H9 (cell line): ENCODE measurements around the gene PRSS8. TPM values are rescaled to one million over a fixed set of nuclear protein-coding genes. Genes with fewer than 3 reads are reported as not detected.

Experiments
- DNase-seq: peaks from one replicate; pipeline ENCODE4 v3.0.0-alpha.2; 2017
- H2AFZ ChIP-seq: one replicate; pipeline ENCODE4 v1.6.1; 2013; ENCODE audit warnings: mild to moderate bottlenecking, low read length, control low read depth, moderate library complexity
- H2AK5ac ChIP-seq: 2 replicates; pipeline ENCODE4 v1.6.1; 2013; ENCODE audit warnings: low read length, control low read depth, mixed read lengths; ENCODE audit not compliant: insufficient read length
- H2BK120ac ChIP-seq: one replicate; pipeline ENCODE4 v1.6.1; 2013; ENCODE audit warnings: low read depth, mild to moderate bottlenecking, low read length, control low read depth, inconsistent platforms; ENCODE audit not compliant: poor library complexity, severe bottlenecking
- H2BK12ac ChIP-seq: 2 replicates; pipeline ENCODE4 v1.6.1; 2013; ENCODE audit warnings: low read length, control low read depth, mixed read lengths, low read depth; ENCODE audit not compliant: insufficient read length
- H2BK15ac ChIP-seq: 2 replicates; pipeline ENCODE4 v1.6.1; 2013; ENCODE audit warnings: low read depth, low read length, control low read depth
- H2BK20ac ChIP-seq: one replicate; pipeline ENCODE4 v1.6.1; 2013; ENCODE audit warnings: low read depth, mild to moderate bottlenecking, low read length, control low read depth, inconsistent platforms; ENCODE audit not compliant: poor library complexity, severe bottlenecking
- H2BK5ac ChIP-seq: 2 replicates; pipeline ENCODE4 v1.6.1; 2013; ENCODE audit warnings: low read length, control low read depth, mixed read lengths; ENCODE audit not compliant: insufficient read length
- H3K14ac ChIP-seq: 2 replicates; pipeline ENCODE4 v1.6.1; 2013; ENCODE audit warnings: low read length, control low read depth; ENCODE audit not compliant: insufficient read depth
- H3K18ac ChIP-seq: 2 replicates; pipeline ENCODE4 v1.6.1; 2013; ENCODE audit warnings: low read depth, mild to moderate bottlenecking, mixed read lengths, low read length, control low read depth; ENCODE audit not compliant: insufficient read length
- H3K23ac ChIP-seq: 2 replicates; pipeline ENCODE4 v1.6.1; 2013; ENCODE audit warnings: low read length, control low read depth, mixed read lengths, low read depth; ENCODE audit not compliant: insufficient read length
- H3K23me2 ChIP-seq: 2 replicates; pipeline ENCODE4 v1.6.1; 2013; ENCODE audit warnings: low read depth, mild to moderate bottlenecking, mixed read lengths, low read length, control low read depth; ENCODE audit not compliant: insufficient read length, poor library complexity, severe bottlenecking
- H3K27ac ChIP-seq: 2 replicates; pipeline ENCODE4 v1.5.1; 2013; ENCODE audit warnings: low read length, control low read depth, mixed read lengths, low read depth; ENCODE audit not compliant: insufficient read length
- H3K27me3 ChIP-seq: 2 replicates; pipeline ENCODE4 v1.6.1; 2013; ENCODE audit warnings: low read length, control low read depth, inconsistent platforms; ENCODE audit not compliant: insufficient read depth
- H3K4ac ChIP-seq: 2 replicates; pipeline ENCODE4 v1.6.1; 2013; ENCODE audit warnings: low read depth, mild to moderate bottlenecking, control low read depth, inconsistent platforms, low read length, moderate library complexity
- H3K4me1 ChIP-seq: 2 replicates; pipeline ENCODE4 v1.6.1; 2013; ENCODE audit warnings: low read length, control low read depth, inconsistent platforms; ENCODE audit not compliant: insufficient read depth
- H3K4me2 ChIP-seq: 2 replicates; pipeline ENCODE4 v1.6.1; 2013; ENCODE audit warnings: low read length, control low read depth, mixed read lengths; ENCODE audit not compliant: insufficient read length, insufficient read depth
- H3K56ac ChIP-seq: 2 replicates; pipeline ENCODE4 v1.6.1; 2013; ENCODE audit warnings: low read depth, mild to moderate bottlenecking, mixed read lengths, low read length, control low read depth; ENCODE audit not compliant: insufficient read length
- H3K79me1 ChIP-seq: 2 replicates; pipeline ENCODE4 v1.6.1; 2013; ENCODE audit warnings: low read depth, mild to moderate bottlenecking, moderate library complexity, low read length, control low read depth, inconsistent platforms; ENCODE audit not compliant: insufficient read depth, poor library complexity, severe bottlenecking
- H3K79me2 ChIP-seq: 2 replicates; pipeline ENCODE4 v1.6.1; 2013; ENCODE audit warnings: low read length, control low read depth, inconsistent platforms; ENCODE audit not compliant: insufficient read depth
- H3K9ac ChIP-seq: 2 replicates; pipeline ENCODE4 v1.6.1; 2013; ENCODE audit warnings: low read length, control low read depth, mixed read lengths; ENCODE audit not compliant: insufficient read length; ENCODE audit errors: extremely low read depth
- H3K9me3 ChIP-seq: one replicate; pipeline ENCODE4 v1.6.1; 2013; ENCODE audit warnings: low read depth, low read length, inconsistent platforms; ENCODE audit not compliant: control insufficient read depth
- H3T11ph ChIP-seq: one replicate; pipeline ENCODE4 v1.6.1; 2013; ENCODE audit warnings: mild to moderate bottlenecking, low read length, control low read depth, inconsistent platforms
- H4K20me1 ChIP-seq: one replicate; pipeline ENCODE4 v1.6.1; 2013; ENCODE audit not compliant: control insufficient read depth, insufficient read length, insufficient read depth
- H4K5ac ChIP-seq: 2 replicates; pipeline ENCODE4 v1.6.1; 2013; ENCODE audit warnings: low read depth, mild to moderate bottlenecking, mixed read lengths, low read length, control low read depth; ENCODE audit not compliant: insufficient read length
- H4K8ac ChIP-seq: replicated peaks from 2 replicates; pipeline ENCODE4 v1.6.1; 2013; ENCODE audit warnings: low read length, control low read depth, mixed read lengths, low read depth; ENCODE audit not compliant: insufficient read length
- H4K91ac ChIP-seq: 2 replicates; pipeline ENCODE4 v1.6.1; 2013; ENCODE audit warnings: low read depth, mild to moderate bottlenecking, moderate library complexity, mixed read lengths, low read length, control low read depth; ENCODE audit not compliant: insufficient read length
- H3K27ac Mint-ChIP-seq, 3 experiments: 2 replicates in 2 of 3; 3 replicates in 1 of 3; pipeline ENCODE4 v1.8.0; 2020 to 2021; ENCODE audit warnings: mixed read lengths in 3 of 3, mild to moderate bottlenecking in 1 of 3, moderate library complexity in 1 of 3
- H3K27me3 Mint-ChIP-seq: 2 replicates; pipeline ENCODE4 v1.8.0; 2021; ENCODE audit warnings: low read depth, mild to moderate bottlenecking, moderate library complexity, mixed read lengths
- H3K36me3 Mint-ChIP-seq, 3 experiments: 2 replicates in 2 of 3; 3 replicates in 1 of 3; pipeline ENCODE4 v1.8.0; 2020 to 2021; ENCODE audit warnings: low read depth in 3 of 3, mixed read lengths in 3 of 3; ENCODE audit not compliant: insufficient read depth in 1 of 3
- H3K4me1 Mint-ChIP-seq, 2 experiments: 2 replicates each; pipeline ENCODE4 v1.8.0; 2020; ENCODE audit warnings: mixed read lengths in 2 of 2
- H3K4me3 Mint-ChIP-seq, 2 experiments: 2 replicates in 1 of 2; 3 replicates in 1 of 2; pipeline ENCODE4 v1.8.0; 2020 to 2021; ENCODE audit warnings: mild to moderate bottlenecking in 2 of 2, mixed read lengths in 2 of 2, moderate library complexity in 1 of 2
- H3K9me3 Mint-ChIP-seq, 2 experiments: 2 replicates in 1 of 2; 3 replicates in 1 of 2; pipeline ENCODE4 v1.8.0; 2020; ENCODE audit warnings: mild to moderate bottlenecking in 2 of 2, mixed read lengths in 2 of 2, moderate library complexity in 1 of 2
- WGBS: extraction: QIAGEN DNeasy Blood & Tissue Kit; methylation state at CpG from one replicate; pipeline ENCODE4 v1.1.7; 2013; ENCODE audit warnings: missing lambda C conversion rate, low lambda C conversion rate, mixed read lengths; ENCODE audit not compliant: insufficient read length; ENCODE audit errors: extremely low coverage; 5-methylcytosine and 5-hydroxymethylcytosine counted together
- total RNA-seq: library from RNA; stranded (reverse); gene quantifications from 2 replicates; pipeline ENCODE4 v1.2.1, GENCODE V29; 2021
- TF ChIP-seq, protein P1 (sequence below): fragments of 200-600 bp; sonication (generic); conservative IDR thresholded peaks from 3 replicates; pipeline ENCODE4 v1.8.0; 2021; ENCODE audit warnings: antibody characterized with exemption, mild to moderate bottlenecking

The PRSS8 gene
- total RNA-seq, 1 experiment from 2014 or later, result 64.0 TPM

GRCh38 chr16:31179219-31179746, 43.8 kb upstream of the PRSS8 start:
- Histone ChIP-seq H4K20me1 (no peaks in the 10 kb centered on the region), H3K56ac (no peak overlapping the region), H3K4me1 (no peaks in the 10 kb centered on the region; the same call in 1 of the 2 replicates), H2BK120ac (no peak overlapping the region), H3K9me3 (no peaks in the 10 kb centered on the region), H3K79me2 (peaks cover 37% of the 10 kb centered on the region), H2BK5ac (no peak overlapping the region), H3K23me2 (peaks cover 9% of the 10 kb centered on the region), H2AFZ (no peak overlapping the region), H3T11ph (no peak overlapping the region), H3K4ac (no peak overlapping the region; the same call in 1 of the 2 replicates), H2BK20ac (no peak overlapping the region), H2AK5ac (no peak overlapping the region), H3K9ac (peak overlapping the region; percentile 71), H3K14ac (peak overlapping the region; percentile 84; the same call in 1 of the 2 replicates), H3K4me2 (peak overlapping the region; percentile 87), H3K23ac (no peak overlapping the region), H4K5ac (no peak overlapping the region), H2BK12ac (no peak overlapping the region), H4K8ac (no peak overlapping the region), H2BK15ac (no peak overlapping the region), H3K27ac (no peak overlapping the region), H3K18ac (peak overlapping the region; percentile 76), H3K27me3 (no peaks in the 10 kb centered on the region), H3K79me1 (peaks cover 7% of the 10 kb centered on the region), H4K91ac (no peak overlapping the region)
- TF ChIP-seq, protein P1, sequence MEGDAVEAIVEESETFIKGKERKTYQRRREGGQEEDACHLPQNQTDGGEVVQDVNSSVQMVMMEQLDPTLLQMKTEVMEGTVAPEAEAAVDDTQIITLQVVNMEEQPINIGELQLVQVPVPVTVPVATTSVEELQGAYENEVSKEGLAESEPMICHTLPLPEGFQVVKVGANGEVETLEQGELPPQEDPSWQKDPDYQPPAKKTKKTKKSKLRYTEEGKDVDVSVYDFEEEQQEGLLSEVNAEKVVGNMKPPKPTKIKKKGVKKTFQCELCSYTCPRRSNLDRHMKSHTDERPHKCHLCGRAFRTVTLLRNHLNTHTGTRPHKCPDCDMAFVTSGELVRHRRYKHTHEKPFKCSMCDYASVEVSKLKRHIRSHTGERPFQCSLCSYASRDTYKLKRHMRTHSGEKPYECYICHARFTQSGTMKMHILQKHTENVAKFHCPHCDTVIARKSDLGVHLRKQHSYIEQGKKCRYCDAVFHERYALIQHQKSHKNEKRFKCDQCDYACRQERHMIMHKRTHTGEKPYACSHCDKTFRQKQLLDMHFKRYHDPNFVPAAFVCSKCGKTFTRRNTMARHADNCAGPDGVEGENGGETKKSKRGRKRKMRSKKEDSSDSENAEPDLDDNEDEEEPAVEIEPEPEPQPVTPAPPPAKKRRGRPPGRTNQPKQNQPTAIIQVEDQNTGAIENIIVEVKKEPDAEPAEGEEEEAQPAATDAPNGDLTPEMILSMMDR, result no peak
- Mint-ChIP-seq H3K4me3 (peak overlapping the region; percentile 97 to 99), H3K27ac (peak overlapping the region; percentile 95 to 100 (median 98); a peak in 6 of 7 replicates), H3K36me3 (peaks cover 33 to 36% (median 35%) of the 10 kb centered on the region in 3 experiments), H3K9me3 (peaks cover 0 to 2% of the 10 kb centered on the region in 2 experiments; a peak in 2 of 5 replicates), H3K27me3 (peaks cover 2% of the 10 kb centered on the region), H3K4me1 (peaks cover 34 to 37% of the 10 kb centered on the region in 2 experiments)
- no CpG with 5 or more reads among the region's 27 CpGs for WGBS
- no peak for DNase-seq
